ENCODE results near the gene TTC1. TPM values are rescaled to one million over a fixed set of nuclear protein-coding genes. Genes with fewer than 3 reads are reported as not detected.

Gene TTC1
- total and polyA plus RNA-seq, 9 of the 15 experiments (the other 6 are each of a cell fraction or from before 2014, with no cell fraction given) = 51.9 to 173 (median 87.7) TPM

GRCh38 chr5:160090059-160090458, 81.1 kb downstream of the TTC1 start:
- TF ChIP-seq ZNF316 (IDR thresholded peaks at IDR 0.05) = 0 out of 2 replicates have a peak, but pooled peaks have one; percentile 25
- no peak for TF ChIP-seq THRB (CRISPR knock-in tag; conservative IDR thresholded peaks at IDR 0.05)
- TF ChIP-seq ZNF3 (CRISPR knock-in tag; IDR thresholded peaks at IDR 0.05) = no peak
- TF ChIP-seq TAL1 (IDR thresholded peaks at IDR 0.05) = no peak
- TF ChIP-seq HIVEP1 (CRISPR knock-in tag; IDR thresholded peaks at IDR 0.05) = no peak
- no peak for TF ChIP-seq ZFP91 (CRISPR knock-in tag; IDR thresholded peaks at IDR 0.05)
- in situ Hi-C loops (cut with MboI) (no loop called here), intact Hi-C loops (cut with micrococcal nuclease) (no loop called here)
- no peak for DNase-seq (ENCODE audit: extremely low read depth in 1 of 4, low spot score in 3 of 4)
- ATAC-seq = no peak
- POLR2A ChIA-PET = no interaction called here
- no peak overlapping the region for H3K4me2 ChIP-seq (ENCODE audit: insufficient read depth, low read length)
- no TSS peak for BruUV-seq (replicated peaks)
- H3K9ac ChIP-seq (ENCODE audit: insufficient read depth in 1 of 2, low read depth in 2 of 2, low read length in 2 of 2) = no peak overlapping the region
- H3K4me3 ChIP-seq = no peak overlapping the region
- H3K27me3 ChIP-seq (ENCODE audit: control insufficient read depth in 2 of 2, insufficient read depth in 2 of 2, low read length in 2 of 2) = no peaks in the 10 kb centered on the region
- no peak overlapping the region for H3K27ac ChIP-seq (ENCODE audit: extremely low read depth, low read depth, low read length)
- no peak overlapping the region for H2AFZ ChIP-seq (ENCODE audit: low read depth, low read length)
- H3K4me1 ChIP-seq (replicated peaks in 1 of 2; ENCODE audit: control insufficient read depth in 2 of 2, insufficient read depth in 2 of 2, low read length in 2 of 2) = no peaks in the 10 kb centered on the region; a peak in 1 of 5 replicates
- H3K79me2 ChIP-seq (ENCODE audit: control insufficient read depth, insufficient read depth, low read length) = no peaks in the 10 kb centered on the region
- no peaks in the 10 kb centered on the region for H4K20me1 ChIP-seq (replicated peaks; ENCODE audit: control insufficient read depth, insufficient read depth, low read length)
- H3K9me3 ChIP-seq (replicated peaks; ENCODE audit: control insufficient read depth, insufficient read depth, low read depth, low read length) = no peaks in the 10 kb centered on the region
- WGBS (ENCODE audit: insufficient coverage, low coverage, missing lambda C conversion rate) = 32% methylated on average over 1 of the region's 1 CpG
- peaks cover 26% of the 10 kb centered on the region; the same call in 2 of the 3 replicates for H3K36me3 ChIP-seq (ENCODE audit: control insufficient read depth, insufficient read depth, low read length)
- no peak for FAIRE-seq
- no peaks in the 10 kb centered on the region for H3K9me1 ChIP-seq (ENCODE audit: control insufficient read depth, insufficient read depth, low read length)
- CTCF ChIA-PET (ENCODE audit: low intra/inter-chr PET ratio) = no interaction called here

All from K562 (cell line).